HepG2 (cell line): ENCODE results near the gene MAP2K3. TPM values are rescaled to one million over a fixed set of nuclear protein-coding genes. Genes with fewer than 3 reads are reported as not detected.
A peak's percentile ranks its signal among the peaks of the same experiment; 100 is the strongest.

Source experiments
- AGO2 ChIP-seq: fragments of 200-400 bp; formaldehyde crosslinking; optimal IDR thresholded peaks from 2 replicates; pipeline ENCODE3; 2017; ENCODE audit warnings: mild to moderate bottlenecking, low read depth, low read length, moderate library complexity
- ATM ChIP-seq: fragments of 450-650 bp; IDR thresholded peaks from 2 replicates; pipeline ENCODE4 v1.7.1; 2017; ENCODE audit warnings: mild to moderate bottlenecking, borderline replicate concordance
- CBX1 ChIP-seq: IDR thresholded peaks from one replicate; pipeline ENCODE4 v1.6.1; 2016; ENCODE audit warnings: antibody characterized with exemption, low read depth
- FLYWCH1 ChIP-seq: sonication (generic); formaldehyde crosslinking; IDR thresholded peaks from 2 replicates; pipeline ENCODE4 v1.8.1; 2023; ENCODE audit warnings: mild to moderate bottlenecking, missing genetic modification reagents
- KLF6 ChIP-seq: IDR thresholded peaks from 2 replicates; pipeline ENCODE4 v1.8.0; 2016; ENCODE audit warnings: missing biosample characterization, missing genetic modification reagents
- MYC ChIP-seq: sonication (generic); formaldehyde crosslinking; IDR thresholded peaks from 2 replicates; pipeline ENCODE4 v1.9.0; 2021; ENCODE audit warnings: missing genetic modification reagents, borderline replicate concordance
- NFATC3 ChIP-seq: sonication (generic); formaldehyde crosslinking; IDR thresholded peaks from 2 replicates; pipeline ENCODE4 v1.5.1; 2020; ENCODE audit warnings: mild to moderate bottlenecking, missing genetic modification reagents
- REXO4 ChIP-seq: sonication (generic); formaldehyde crosslinking; IDR thresholded peaks from 2 replicates; pipeline ENCODE4 v1.8.0; 2022; ENCODE audit warnings: missing genetic modification reagents, mild to moderate bottlenecking, borderline replicate concordance
- ZMAT3 ChIP-seq: sonication (generic); formaldehyde crosslinking; conservative IDR thresholded peaks from 2 replicates; pipeline ENCODE4 v1.7.0; 2021; ENCODE audit warnings: missing genetic modification reagents
- ZMYM2 ChIP-seq: sonication (generic); formaldehyde crosslinking; IDR thresholded peaks from 2 replicates; pipeline ENCODE4 v1.8.0; 2022; ENCODE audit warnings: mild to moderate bottlenecking, missing genetic modification reagents
- ZNF12 ChIP-seq: sonication (generic); formaldehyde crosslinking; IDR thresholded peaks from 2 replicates; pipeline ENCODE4 v1.5.0; 2020; ENCODE audit warnings: missing genetic modification reagents
- ZNF333 ChIP-seq: sonication (generic); formaldehyde crosslinking; IDR thresholded peaks from 2 replicates; pipeline ENCODE4 v1.4.0; 2020; ENCODE audit warnings: mild to moderate bottlenecking, missing genetic modification reagents, borderline replicate concordance
- ZNF383 ChIP-seq: sonication (generic); formaldehyde crosslinking; IDR thresholded peaks from 2 replicates; pipeline ENCODE4 v1.4.0; 2020; ENCODE audit warnings: missing genetic modification reagents, mild to moderate bottlenecking, borderline replicate concordance
- ZNF562 ChIP-seq: sonication (generic); formaldehyde crosslinking; IDR thresholded peaks from 2 replicates; pipeline ENCODE4 v1.8.0; 2022; ENCODE audit warnings: missing genetic modification reagents, borderline replicate concordance
- ZNF619 ChIP-seq: sonication (generic); formaldehyde crosslinking; IDR thresholded peaks from 2 replicates; pipeline ENCODE4 v1.4.0; 2020; ENCODE audit warnings: mild to moderate bottlenecking, missing genetic modification reagents
- ZSCAN22 ChIP-seq: sonication (generic); formaldehyde crosslinking; IDR thresholded peaks from 2 replicates; pipeline ENCODE4 v1.4.0; 2020; ENCODE audit warnings: mild to moderate bottlenecking, missing genetic modification reagents
- polyA plus RNA-seq, 8 experiments: library from polyadenylated mRNA; depleted of rRNA in 3 of 8; stranded (reverse) in 7 of 8; unstranded in 1 of 8; fragments of >200 nt; fragmentation: Illumina TruSeq in 4 of 8; extraction: Trizol in 4 of 8; gene quantifications; 2 replicates each; pipeline versions ENCODE4 v1.2.1 to v1.2.3, GENCODE V29; 2011 to 2016; ENCODE audit warnings: low read depth in 4 of 8, missing spikeins in 1 of 8, mixed read lengths in 1 of 8; ENCODE audit not compliant: insufficient read depth in 1 of 8
- total RNA-seq, 5 experiments: library from RNA; depleted of rRNA; stranded (reverse); fragments of >200 nt; fragmentation: Illumina TruSeq; extraction: Trizol; gene quantifications; 2 replicates each; pipeline ENCODE4 v1.2.3, GENCODE V29; 2016; ENCODE audit warnings: low read depth in 1 of 5
- TF ChIP-seq, protein P1 (sequence below): sonication (generic); formaldehyde crosslinking; IDR thresholded peaks from 2 replicates; pipeline ENCODE4 v1.4.0; 2020; ENCODE audit warnings: missing genetic modification reagents
- TF ChIP-seq, protein P2 (sequence below): sonication (generic); formaldehyde crosslinking; IDR thresholded peaks from 2 replicates; pipeline ENCODE4 v1.5.1; 2020; ENCODE audit warnings: mild to moderate bottlenecking, moderate library complexity, missing genetic modification reagents
- TF ChIP-seq, protein P3 (sequence below): sonication (generic); formaldehyde crosslinking; IDR thresholded peaks from 2 replicates; pipeline ENCODE4 v1.5.1; 2020; ENCODE audit warnings: mild to moderate bottlenecking, missing genetic modification reagents, borderline replicate concordance
- TF ChIP-seq, protein P4 (sequence below), 2 experiments: sonication (generic) in 1 of 2; formaldehyde crosslinking in 1 of 2; IDR thresholded peaks; 2 replicates each; pipeline versions ENCODE4 v1.5.1 to v1.6.1; 2011 to 2020; ENCODE audit warnings: borderline replicate concordance in 1 of 2, low read depth in 1 of 2, low read length in 1 of 2, mild to moderate bottlenecking in 1 of 2, missing genetic modification reagents in 1 of 2, moderate library complexity in 1 of 2

The MAP2K3 gene
- total and polyA plus RNA-seq, 2 of the 13 experiments (the other 11 are each of a cell fraction or from before 2014, with no cell fraction given): 20.5 to 27.4 TPM

DNA sequence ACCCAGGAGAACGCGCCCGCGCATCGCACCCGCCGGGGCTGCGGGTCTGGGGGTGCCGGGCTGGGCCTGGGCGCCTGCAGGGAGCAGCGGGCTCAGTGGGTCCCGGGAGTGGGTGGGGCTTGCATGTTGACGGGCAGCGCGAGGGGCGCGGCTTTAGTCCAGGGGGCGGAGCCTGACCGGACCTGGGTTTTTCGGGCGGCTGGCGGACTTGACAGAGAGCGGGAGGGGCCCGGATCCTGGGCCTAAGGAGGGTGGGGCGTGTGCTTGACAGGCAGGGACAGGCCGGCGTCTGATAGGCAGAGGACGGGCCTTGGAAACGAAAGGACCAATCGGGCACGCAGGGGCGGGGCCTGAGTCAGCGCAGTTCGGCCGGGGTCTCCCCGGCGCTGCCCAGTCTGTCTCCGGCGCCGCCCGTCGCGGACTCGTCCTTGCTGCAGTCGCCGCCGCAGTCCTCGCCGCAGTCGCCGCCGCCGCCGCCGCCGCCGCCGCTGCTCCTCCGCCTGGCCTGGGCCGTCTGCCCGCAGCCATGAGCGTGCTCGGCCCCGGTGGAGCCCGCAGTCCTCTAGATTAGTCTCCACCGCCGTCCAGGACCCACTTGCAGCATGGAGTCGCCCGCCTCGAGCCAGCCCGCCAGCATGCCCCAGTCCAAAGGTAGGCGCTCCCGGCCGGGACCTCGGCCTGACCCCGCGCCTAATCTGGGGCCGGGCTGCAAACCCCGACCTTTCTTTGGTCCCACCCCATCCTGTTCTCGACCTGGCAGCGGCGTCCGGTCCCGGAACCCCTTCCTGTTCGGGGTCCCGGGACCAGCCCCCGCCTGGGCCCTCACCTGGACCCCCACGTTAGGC, at the start of gene MAP2K3 (continued):
- TF ChIP-seq, protein P1, sequence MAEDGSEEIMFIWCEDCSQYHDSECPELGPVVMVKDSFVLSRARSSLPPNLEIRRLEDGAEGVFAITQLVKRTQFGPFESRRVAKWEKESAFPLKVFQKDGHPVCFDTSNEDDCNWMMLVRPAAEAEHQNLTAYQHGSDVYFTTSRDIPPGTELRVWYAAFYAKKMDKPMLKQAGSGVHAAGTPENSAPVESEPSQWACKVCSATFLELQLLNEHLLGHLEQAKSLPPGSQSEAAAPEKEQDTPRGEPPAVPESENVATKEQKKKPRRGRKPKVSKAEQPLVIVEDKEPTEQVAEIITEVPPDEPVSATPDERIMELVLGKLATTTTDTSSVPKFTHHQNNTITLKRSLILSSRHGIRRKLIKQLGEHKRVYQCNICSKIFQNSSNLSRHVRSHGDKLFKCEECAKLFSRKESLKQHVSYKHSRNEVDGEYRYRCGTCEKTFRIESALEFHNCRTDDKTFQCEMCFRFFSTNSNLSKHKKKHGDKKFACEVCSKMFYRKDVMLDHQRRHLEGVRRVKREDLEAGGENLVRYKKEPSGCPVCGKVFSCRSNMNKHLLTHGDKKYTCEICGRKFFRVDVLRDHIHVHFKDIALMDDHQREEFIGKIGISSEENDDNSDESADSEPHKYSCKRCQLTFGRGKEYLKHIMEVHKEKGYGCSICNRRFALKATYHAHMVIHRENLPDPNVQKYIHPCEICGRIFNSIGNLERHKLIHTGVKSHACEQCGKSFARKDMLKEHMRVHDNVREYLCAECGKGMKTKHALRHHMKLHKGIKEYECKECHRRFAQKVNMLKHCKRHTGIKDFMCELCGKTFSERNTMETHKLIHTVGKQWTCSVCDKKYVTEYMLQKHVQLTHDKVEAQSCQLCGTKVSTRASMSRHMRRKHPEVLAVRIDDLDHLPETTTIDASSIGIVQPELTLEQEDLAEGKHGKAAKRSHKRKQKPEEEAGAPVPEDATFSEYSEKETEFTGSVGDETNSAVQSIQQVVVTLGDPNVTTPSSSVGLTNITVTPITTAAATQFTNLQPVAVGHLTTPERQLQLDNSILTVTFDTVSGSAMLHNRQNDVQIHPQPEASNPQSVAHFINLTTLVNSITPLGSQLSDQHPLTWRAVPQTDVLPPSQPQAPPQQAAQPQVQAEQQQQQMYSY: no peak
- no peak for TF ChIP-seq ZSCAN22 (CRISPR knock-in tag)
- TF ChIP-seq MYC (CRISPR knock-in tag): peak; percentile 53; the same call in 1 of the 2 replicates
- no peak for TF ChIP-seq ZMYM2 (CRISPR knock-in tag)
- TF ChIP-seq ZNF333 (CRISPR knock-in tag): 0 out of 2 replicates have a peak, but pooled peaks have one; percentile 31
- TF ChIP-seq, protein P2, sequence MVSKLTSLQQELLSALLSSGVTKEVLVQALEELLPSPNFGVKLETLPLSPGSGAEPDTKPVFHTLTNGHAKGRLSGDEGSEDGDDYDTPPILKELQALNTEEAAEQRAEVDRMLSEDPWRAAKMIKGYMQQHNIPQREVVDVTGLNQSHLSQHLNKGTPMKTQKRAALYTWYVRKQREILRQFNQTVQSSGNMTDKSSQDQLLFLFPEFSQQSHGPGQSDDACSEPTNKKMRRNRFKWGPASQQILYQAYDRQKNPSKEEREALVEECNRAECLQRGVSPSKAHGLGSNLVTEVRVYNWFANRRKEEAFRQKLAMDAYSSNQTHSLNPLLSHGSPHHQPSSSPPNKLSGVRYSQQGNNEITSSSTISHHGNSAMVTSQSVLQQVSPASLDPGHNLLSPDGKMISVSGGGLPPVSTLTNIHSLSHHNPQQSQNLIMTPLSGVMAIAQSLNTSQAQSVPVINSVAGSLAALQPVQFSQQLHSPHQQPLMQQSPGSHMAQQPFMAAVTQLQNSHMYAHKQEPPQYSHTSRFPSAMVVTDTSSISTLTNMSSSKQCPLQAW (CRISPR knock-in tag): peak; percentile 65; the same call in 1 of the 2 replicates
- TF ChIP-seq, protein P3, sequence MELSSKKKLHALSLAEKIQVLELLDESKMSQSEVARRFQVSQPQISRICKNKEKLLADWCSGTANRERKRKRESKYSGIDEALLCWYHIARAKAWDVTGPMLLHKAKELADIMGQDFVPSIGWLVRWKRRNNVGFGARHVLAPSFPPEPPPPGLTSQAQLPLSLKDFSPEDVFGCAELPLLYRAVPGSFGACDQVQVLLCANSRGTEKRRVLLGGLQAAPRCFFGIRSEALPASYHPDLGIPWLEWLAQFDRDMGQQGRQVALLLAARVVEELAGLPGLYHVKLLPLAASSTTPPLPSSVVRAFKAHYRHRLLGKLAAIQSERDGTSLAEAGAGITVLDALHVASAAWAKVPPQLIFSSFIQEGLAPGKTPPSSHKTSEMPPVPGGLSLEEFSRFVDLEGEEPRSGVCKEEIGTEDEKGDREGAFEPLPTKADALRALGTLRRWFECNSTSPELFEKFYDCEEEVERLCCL (CRISPR knock-in tag): no peak
- peak; percentile 82 for TF ChIP-seq KLF6
- no peak for TF ChIP-seq CBX1
- no peak for TF ChIP-seq FLYWCH1 (CRISPR knock-in tag)
- no peak for TF ChIP-seq NFATC3 (CRISPR knock-in tag)
- no peak for TF ChIP-seq ATM
- TF ChIP-seq AGO2: peak; percentile 80
- no peak for TF ChIP-seq ZNF619 (CRISPR knock-in tag)
- TF ChIP-seq ZNF562 (CRISPR knock-in tag): no peak
- TF ChIP-seq, protein P4, sequence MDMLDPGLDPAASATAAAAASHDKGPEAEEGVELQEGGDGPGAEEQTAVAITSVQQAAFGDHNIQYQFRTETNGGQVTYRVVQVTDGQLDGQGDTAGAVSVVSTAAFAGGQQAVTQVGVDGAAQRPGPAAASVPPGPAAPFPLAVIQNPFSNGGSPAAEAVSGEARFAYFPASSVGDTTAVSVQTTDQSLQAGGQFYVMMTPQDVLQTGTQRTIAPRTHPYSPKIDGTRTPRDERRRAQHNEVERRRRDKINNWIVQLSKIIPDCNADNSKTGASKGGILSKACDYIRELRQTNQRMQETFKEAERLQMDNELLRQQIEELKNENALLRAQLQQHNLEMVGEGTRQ (IDR thresholded peaks at IDR 0.05; ENCODE audit: low read depth, low read length): no peak
- TF ChIP-seq, protein P4 (CRISPR knock-in tag; IDR thresholded peaks at IDR 0.05; ENCODE audit: borderline replicate concordance): no peak; the same call in 1 of the 2 replicates
- TF ChIP-seq ZNF12 (CRISPR knock-in tag): no peak
- 0 out of 2 replicates have a peak, but pooled peaks have one; percentile 1 for TF ChIP-seq ZMAT3 (CRISPR knock-in tag)
- no peak for TF ChIP-seq REXO4 (CRISPR knock-in tag)
- no peak for TF ChIP-seq ZNF383 (CRISPR knock-in tag)
